Measurements from ENCODE around the gene CYTH3.

The CYTH3 gene

DNA sequence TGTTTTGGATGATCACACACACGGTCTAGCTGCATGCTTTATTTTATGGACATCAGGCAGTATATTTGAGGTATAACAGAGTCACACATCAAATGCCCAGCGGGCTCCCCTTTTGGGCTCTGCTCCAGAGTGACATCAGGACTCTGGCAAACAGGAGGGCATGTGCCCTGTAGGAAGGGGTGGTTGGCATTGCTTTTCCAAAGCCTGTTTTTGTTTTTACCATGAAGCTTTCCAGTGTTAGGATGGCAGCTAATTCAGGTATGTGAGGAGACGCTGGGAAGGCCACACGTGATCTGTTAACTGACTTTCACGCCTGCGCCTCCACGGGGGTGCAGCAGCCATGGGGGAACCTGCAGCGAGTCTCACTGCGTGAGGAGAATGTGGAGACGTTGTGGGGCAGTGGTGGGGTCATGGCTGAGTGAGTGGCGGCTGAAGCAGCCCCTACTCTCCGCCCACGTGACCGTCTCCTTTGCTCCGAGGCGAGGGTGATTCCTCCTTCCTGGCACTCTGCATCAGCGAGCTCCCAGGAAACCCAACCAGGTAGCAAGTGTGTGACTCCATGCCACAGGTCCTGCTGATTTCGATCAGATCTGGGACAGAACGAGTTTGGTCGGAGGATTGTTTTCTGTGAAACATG is 123.6 kb downstream of the CYTH3 start:
- no peak overlapping the region for H3K4me2 ChIP-seq
- peaks cover 4% of the 10 kb centered on the region for H3K4me1 ChIP-seq
- no peak for TF ChIP-seq Cebpa-rat (IDR thresholded peaks at IDR 0.05)
- H3K27me3 ChIP-seq: no peaks in the 10 kb centered on the region
- H3K9me3 ChIP-seq: no peaks in the 10 kb centered on the region
- no peak overlapping the region for H3K27ac ChIP-seq
- H4K20me1 ChIP-seq: peaks cover 10% of the 10 kb centered on the region; the same call in 1 of the 2 replicates
- H3K9ac ChIP-seq: no peak overlapping the region
- H3K4me3 ChIP-seq: no peak overlapping the region
- H3K36me3 ChIP-seq: peaks cover 100% of the 10 kb centered on the region

DNA sequence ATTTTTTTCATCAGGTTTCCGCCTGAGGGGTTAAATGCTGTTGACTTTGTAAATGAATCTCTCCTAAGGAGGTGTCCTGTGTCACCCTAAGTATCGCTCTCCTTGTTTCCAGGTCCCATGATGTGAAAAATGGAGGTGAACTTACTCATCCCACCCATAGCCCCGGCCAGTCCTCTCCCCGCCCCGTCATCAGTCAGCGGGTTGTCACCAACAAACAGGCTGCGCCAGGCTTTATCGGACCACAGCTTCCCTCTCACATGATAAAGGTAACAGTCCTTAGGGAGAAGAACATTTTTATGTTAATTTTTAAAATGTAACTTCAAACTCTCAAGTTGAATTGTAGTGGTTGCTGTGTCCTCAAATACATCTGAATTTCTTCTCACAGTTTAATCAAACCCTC is 124.8 kb downstream of the CYTH3 start:
- H3K27ac ChIP-seq: no peak overlapping the region
- no peak for TF ChIP-seq Cebpa-rat (IDR thresholded peaks at IDR 0.05)
- H3K9ac ChIP-seq: no peak overlapping the region
- H3K4me2 ChIP-seq: no peak overlapping the region
- H3K4me3 ChIP-seq: no peak overlapping the region
- H3K4me1 ChIP-seq: peaks cover 14% of the 10 kb centered on the region
- H3K27me3 ChIP-seq: no peaks in the 10 kb centered on the region
- peaks cover 96% of the 10 kb centered on the region for H3K36me3 ChIP-seq
- peaks cover 6% of the 10 kb centered on the region; the same call in 1 of the 2 replicates for H4K20me1 ChIP-seq
- H3K9me3 ChIP-seq: no peaks in the 10 kb centered on the region

GRCh38 chr7:6146666-6147065 is 125.8 kb downstream of the CYTH3 start:
- Histone ChIP-seq H3K9me3 (no peaks in the 10 kb centered on the region), H3K27ac (no peak overlapping the region), H3K36me3 (peaks cover 96% of the 10 kb centered on the region), H4K20me1 (no peaks in the 10 kb centered on the region), H3K4me1 (peaks cover 14% of the 10 kb centered on the region), H3K9ac (no peak overlapping the region), H3K4me2 (no peak overlapping the region), H3K27me3 (no peaks in the 10 kb centered on the region), H3K4me3 (no peak overlapping the region)
- no peak for TF ChIP-seq Cebpa-rat (IDR thresholded peaks at IDR 0.05)

DNA sequence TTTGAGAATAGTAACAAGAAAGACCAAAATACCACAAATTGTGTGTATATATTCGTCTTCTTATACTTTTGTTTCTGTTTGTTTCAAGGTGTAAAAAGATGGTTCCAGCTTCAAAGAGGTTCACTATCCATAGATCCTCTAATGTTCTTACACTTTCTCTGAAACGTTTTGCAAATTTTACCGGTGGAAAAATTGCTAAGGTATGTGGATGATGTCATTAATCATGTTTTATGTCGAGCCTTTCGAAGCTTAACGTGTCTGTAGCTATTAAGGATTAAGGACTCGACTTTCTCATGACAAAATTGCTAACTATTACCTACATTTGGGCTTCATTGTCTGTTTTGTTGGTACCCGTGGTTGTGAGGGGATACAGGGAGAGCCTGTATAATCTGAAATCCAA is 128.4 kb downstream of the CYTH3 start:
- Histone ChIP-seq H3K27ac (0 out of 2 replicates have a peak overlapping the region, but pooled peaks have one; percentile 13), H4K20me1 (no peaks in the 10 kb centered on the region), H3K4me1 (peaks cover 14% of the 10 kb centered on the region), H3K9me3 (no peaks in the 10 kb centered on the region), H3K4me2 (peak overlapping the region; percentile 48; the same call in 1 of the 2 replicates), H3K9ac (no peak overlapping the region), H3K27me3 (no peaks in the 10 kb centered on the region), H3K4me3 (no peak overlapping the region), H3K36me3 (peaks cover 92% of the 10 kb centered on the region)
- TF ChIP-seq Cebpa-rat (IDR thresholded peaks at IDR 0.05): no peak

- peaks cover 14% of the 10 kb centered on the region for H3K4me1 ChIP-seq
- peak overlapping the region; percentile 48; the same call in 1 of the 2 replicates for H3K4me2 ChIP-seq
- H3K9me3 ChIP-seq: no peaks in the 10 kb centered on the region
- TF ChIP-seq Cebpa-rat (IDR thresholded peaks at IDR 0.05): no peak
- no peaks in the 10 kb centered on the region for H4K20me1 ChIP-seq
- H3K27me3 ChIP-seq: no peaks in the 10 kb centered on the region
- peaks cover 90% of the 10 kb centered on the region for H3K36me3 ChIP-seq
- 0 out of 2 replicates have a peak overlapping the region, but pooled peaks have one; percentile 22 for H3K27ac ChIP-seq
- no peak overlapping the region for H3K4me3 ChIP-seq
- no peak overlapping the region for H3K9ac ChIP-seq
These were observed 129.5 kb downstream of the CYTH3 start for GRCh38 chr7:6142871-6143380.

DNA sequence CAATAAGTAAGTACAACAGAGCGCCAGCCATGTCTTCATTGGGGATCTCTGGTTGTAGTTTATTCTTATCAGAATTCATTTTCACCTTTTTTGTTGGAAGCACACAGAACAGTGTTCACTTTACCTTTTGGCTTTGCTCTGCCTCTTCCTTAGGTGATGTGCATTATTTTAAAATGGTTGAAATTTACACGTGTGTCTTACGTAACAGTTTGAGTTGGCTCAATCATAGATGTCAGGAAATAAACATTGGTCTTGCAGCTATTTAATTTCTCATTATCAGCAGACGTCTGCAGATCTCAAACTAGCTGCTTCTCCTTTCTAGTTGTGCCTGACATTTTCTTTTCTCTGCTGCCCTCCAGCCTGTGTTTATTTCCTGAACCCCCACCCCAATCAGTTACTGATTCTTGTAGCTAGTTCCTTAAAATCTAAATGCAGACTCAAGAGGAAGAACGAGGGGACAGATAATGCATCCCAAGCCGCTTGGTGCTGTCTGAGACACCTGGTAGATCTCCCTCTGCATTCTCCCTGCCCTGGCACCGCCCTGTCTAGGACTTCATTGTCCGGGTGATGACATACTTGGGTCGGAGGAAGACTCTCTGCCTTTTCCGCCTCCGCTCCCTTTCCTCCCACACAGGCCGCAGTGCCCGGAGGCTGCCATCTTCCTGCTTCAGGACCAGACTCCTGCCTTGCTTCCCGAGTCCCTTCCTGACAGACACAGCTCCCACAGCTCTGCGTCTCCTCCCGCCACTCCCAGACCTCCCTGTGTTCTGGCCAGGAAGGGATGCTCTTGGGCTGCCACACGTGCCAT is 133.0 kb downstream of the CYTH3 start:
- no peak overlapping the region for H3K9ac ChIP-seq
- peaks cover 11% of the 10 kb centered on the region for H4K20me1 ChIP-seq
- no peak overlapping the region for H3K4me2 ChIP-seq
- H3K9me3 ChIP-seq: no peaks in the 10 kb centered on the region
- H3K27ac ChIP-seq: no peak overlapping the region; the same call in 1 of the 2 replicates
- TF ChIP-seq Cebpa-rat (IDR thresholded peaks at IDR 0.05): no peak
- peaks cover 88% of the 10 kb centered on the region for H3K36me3 ChIP-seq
- no peaks in the 10 kb centered on the region for H3K27me3 ChIP-seq
- H3K4me3 ChIP-seq: no peak overlapping the region
- H3K4me1 ChIP-seq: peaks cover 14% of the 10 kb centered on the region

DNA sequence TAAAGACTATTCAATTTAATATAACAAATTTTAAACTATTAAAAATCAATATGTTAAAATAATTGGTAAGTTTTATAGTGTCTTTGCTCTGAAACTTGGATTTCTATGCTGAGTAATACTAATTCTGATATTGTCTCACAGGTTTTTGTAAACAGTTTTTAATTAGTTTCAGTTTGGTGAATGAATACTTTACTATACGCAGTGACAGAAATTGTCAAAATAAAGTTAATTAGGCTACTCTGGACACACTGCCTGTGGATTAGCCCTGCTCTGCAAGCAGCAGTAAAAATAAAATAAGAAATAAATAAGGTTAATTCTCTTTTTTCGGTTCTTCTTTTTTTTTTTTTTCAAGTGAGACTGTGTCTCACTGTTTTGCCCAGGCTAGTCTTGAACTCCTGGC is 135.9 kb downstream of the CYTH3 start:
- H3K9me3 ChIP-seq: 0 out of 2 replicates have a peak, but pooled peaks cover 7% of the 10 kb centered on the region
- no peaks in the 10 kb centered on the region for H3K27me3 ChIP-seq
- H3K4me3 ChIP-seq: no peak overlapping the region
- H3K9ac ChIP-seq: no peak overlapping the region
- no peak overlapping the region for H3K4me2 ChIP-seq
- peaks cover 92% of the 10 kb centered on the region for H3K36me3 ChIP-seq
- H3K4me1 ChIP-seq: no peaks in the 10 kb centered on the region
- no peak overlapping the region for H3K27ac ChIP-seq
- peaks cover 25% of the 10 kb centered on the region for H4K20me1 ChIP-seq
- TF ChIP-seq Cebpa-rat (IDR thresholded peaks at IDR 0.05): no peak

DNA sequence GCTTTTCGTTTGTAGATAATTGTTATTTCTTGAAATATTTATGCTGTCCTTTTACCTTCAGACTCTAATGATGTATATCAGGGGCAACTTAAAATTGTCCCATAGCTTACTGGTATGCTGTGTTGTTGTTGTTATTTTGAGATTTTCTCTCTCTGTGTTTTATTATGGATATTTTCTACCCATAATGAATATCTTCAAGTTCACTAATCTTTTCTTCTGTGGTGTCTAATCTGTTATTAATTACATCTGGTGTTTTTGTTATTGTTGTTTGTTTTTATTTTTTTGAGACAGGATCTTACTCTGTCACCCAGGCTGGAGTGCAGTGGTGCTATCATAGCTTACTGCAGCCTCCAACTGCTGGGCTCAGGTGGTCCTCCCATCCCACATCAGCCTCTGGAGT is 139.2 kb downstream of the CYTH3 start:
- no peak overlapping the region for H3K4me2 ChIP-seq
- no peaks in the 10 kb centered on the region for H3K27me3 ChIP-seq
- 0 out of 2 replicates have a peak, but pooled peaks cover 7% of the 10 kb centered on the region for H3K9me3 ChIP-seq
- H3K9ac ChIP-seq: no peak overlapping the region
- TF ChIP-seq Cebpa-rat (IDR thresholded peaks at IDR 0.05): no peak
- H3K4me3 ChIP-seq: no peak overlapping the region
- H3K4me1 ChIP-seq: no peaks in the 10 kb centered on the region
- no peak overlapping the region for H3K27ac ChIP-seq
- H4K20me1 ChIP-seq: peaks cover 50% of the 10 kb centered on the region
- peaks cover 95% of the 10 kb centered on the region for H3K36me3 ChIP-seq

DNA sequence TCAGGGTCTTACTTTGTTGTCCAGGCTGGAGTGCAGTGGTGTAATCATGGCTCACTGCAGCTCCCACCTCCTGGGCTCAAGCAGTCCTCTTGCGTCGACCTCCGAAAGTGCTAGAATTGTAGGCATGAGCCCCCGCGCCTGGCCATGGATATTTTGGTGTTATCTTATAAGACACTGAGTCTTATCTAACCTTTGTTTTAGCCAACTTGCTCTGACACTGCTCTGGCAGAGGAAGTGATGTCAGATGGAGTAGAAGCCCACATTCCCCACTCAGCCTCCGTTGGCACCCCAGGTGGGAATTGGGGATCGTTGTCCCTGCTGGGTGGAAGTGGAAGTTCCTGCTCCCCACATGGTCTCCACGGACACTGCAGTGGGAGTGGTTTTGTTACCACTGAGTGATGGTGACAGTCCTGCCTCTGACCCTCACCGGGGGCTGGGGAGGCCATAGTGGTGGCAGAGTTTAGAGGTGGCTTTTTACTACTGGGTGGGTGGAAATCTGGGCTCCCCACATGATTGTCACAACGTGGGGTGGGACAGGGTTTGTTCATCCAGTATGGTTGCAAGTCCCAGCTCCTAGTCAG is 142.3 kb downstream of the CYTH3 start:
- 0 out of 2 replicates have a peak, but pooled peaks cover 7% of the 10 kb centered on the region for H3K9me3 ChIP-seq
- peaks cover 73% of the 10 kb centered on the region for H4K20me1 ChIP-seq
- no peaks in the 10 kb centered on the region for H3K4me1 ChIP-seq
- H3K4me2 ChIP-seq: no peak overlapping the region
- peaks cover 92% of the 10 kb centered on the region for H3K36me3 ChIP-seq
- no peaks in the 10 kb centered on the region for H3K27me3 ChIP-seq
- no peak overlapping the region for H3K27ac ChIP-seq
- H3K4me3 ChIP-seq: no peak overlapping the region
- no peak for TF ChIP-seq Cebpa-rat (IDR thresholded peaks at IDR 0.05)
- H3K9ac ChIP-seq: no peak overlapping the region
